Thyroid gland (tissue), 4 donors: ENCODE measurements around the gene DCAF12.

Source experiments
- CTCF ChIP-seq, 6 experiments: fragments of 200-600 bp in 3 of 6; fragments of 450-650 bp in 3 of 6; sonication (generic) in 3 of 6; IDR thresholded peaks; one replicate each; pipeline ENCODE4 v1.5.1; 2016 to 2019; ENCODE audit warnings: antibody characterized with exemption in 6 of 6, mild to moderate bottlenecking in 2 of 6, inconsistent platforms in 1 of 6, moderate library complexity in 1 of 6
- POLR2A ChIP-seq, 2 donors: fragments of 450-650 bp; IDR thresholded peaks; one replicate each; pipeline ENCODE4 v1.6.1; 2017; ENCODE audit warnings: antibody characterized with exemption in 2 of 2, mild to moderate bottlenecking in 2 of 2, moderate library complexity in 1 of 2

DNA sequence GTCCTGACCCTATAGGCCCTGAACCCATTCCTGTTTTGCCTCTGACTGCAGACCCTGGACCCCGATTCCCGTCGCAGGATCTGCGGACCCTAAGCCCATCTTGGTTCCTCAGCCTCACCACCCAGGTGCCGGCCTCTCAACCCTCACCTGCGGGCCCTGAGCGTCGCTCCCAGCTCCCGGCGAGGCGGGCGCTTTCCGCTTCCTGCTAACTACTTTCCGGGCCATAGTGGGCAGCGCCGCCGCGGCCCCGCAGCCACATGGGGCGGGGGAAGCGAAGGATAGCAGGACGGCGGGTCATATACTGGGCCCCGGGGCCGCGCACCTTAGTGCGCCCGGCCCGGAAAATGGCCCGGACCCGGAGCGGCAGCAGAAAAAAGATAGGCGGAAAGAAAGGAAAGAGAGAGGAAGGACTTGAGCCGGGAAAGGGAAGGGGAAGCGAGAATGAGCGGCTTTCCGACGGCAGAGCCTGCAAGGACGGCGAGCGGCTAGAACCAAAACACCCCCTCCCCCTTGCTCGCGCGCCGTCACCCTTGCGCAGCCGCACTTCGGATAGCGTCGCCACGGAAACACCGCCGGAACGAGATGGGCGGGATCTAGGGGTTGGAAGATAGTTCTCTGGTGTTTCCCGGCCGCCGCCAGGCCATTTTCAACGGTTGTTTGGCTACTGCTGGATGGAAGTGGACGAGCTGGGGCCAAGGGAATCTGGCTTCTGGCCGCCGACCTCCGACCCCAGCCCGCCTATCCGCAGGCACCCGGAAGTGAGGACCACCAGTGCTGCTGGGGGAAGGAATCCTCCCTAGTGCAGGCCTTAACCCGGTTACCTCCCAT, at the start of gene DCAF12:
- TF ChIP-seq CTCF (IDR thresholded peaks at IDR 0.05): peak in 1 of 6 experiments; percentile 10
- TF ChIP-seq POLR2A (IDR thresholded peaks at IDR 0.05): peak in 1 of 2 donors; percentile 85
